AG09319 (cell line): ENCODE data around the gene SV2C.
"Not testable (repeated sequence)": the region's sequence is repeated elsewhere in the genome, so short reads cannot be mapped to it uniquely, and the experiment has no call there.

Source experiments
- DNase-seq: peaks from one replicate; pipeline ENCODE4 v3.0.0-alpha.2; 2010; ENCODE audit warnings: low read depth; ENCODE audit errors: extremely low read depth
- CTCF ChIP-seq: IDR thresholded peaks from 2 replicates; pipeline ENCODE4 v1.5.1; 2011; ENCODE audit warnings: low read depth, mild to moderate bottlenecking, inconsistent platforms, low read length, moderate library complexity

The SV2C gene

GRCh38 chr5:76084496-76085242 lies 1.5 kb downstream of the SV2C start:
- no peak for DNase-seq
- TF ChIP-seq CTCF: no peak

- no peak for TF ChIP-seq CTCF
- DNase-seq: no peak
Measured at GRCh38 chr5:76085243-76085579, 2.0 kb downstream of the SV2C start.

- TF ChIP-seq CTCF: no peak
- DNase-seq: no peak
Measured at GRCh38 chr5:76086095-76086494, 2.9 kb downstream of the SV2C start.

GRCh38 chr5:76089156-76089555 lies 6.0 kb downstream of the SV2C start:
- not testable (repeated sequence) for DNase-seq

- no peak for DNase-seq
Measured at GRCh38 chr5:76091351-76091750, 8.2 kb downstream of the SV2C start.

GRCh38 chr5:76099286-76099702 lies 16.1 kb downstream of the SV2C start:
- TF ChIP-seq CTCF: no peak
- no peak for DNase-seq

More at GRCh38 chr5:76091351-76091750, 8.2 kb downstream of the SV2C start:
- TF ChIP-seq CTCF: no peak

- TF ChIP-seq CTCF: no peak
- DNase-seq: no peak
Measured at GRCh38 chr5:76099756-76100155, 16.6 kb downstream of the SV2C start.

GRCh38 chr5:76104027-76104426 lies 20.8 kb downstream of the SV2C start:
- no peak for DNase-seq
- no peak for TF ChIP-seq CTCF
